WI38 (cell line): ENCODE measurements around the gene RBMS3.

ENCODE experiments used
- H3K4me3 ChIP-seq: 2 replicates; pipeline ENCODE4 v1.5.1; 2011; ENCODE audit warnings: low read depth, mild to moderate bottlenecking, control low read depth, low read length
- CTCF ChIP-seq: IDR thresholded peaks from 2 replicates; pipeline ENCODE4 v1.5.1; 2012; ENCODE audit warnings: low read depth, mild to moderate bottlenecking, control low read depth, low read length

RBMS3 gene

DNA sequence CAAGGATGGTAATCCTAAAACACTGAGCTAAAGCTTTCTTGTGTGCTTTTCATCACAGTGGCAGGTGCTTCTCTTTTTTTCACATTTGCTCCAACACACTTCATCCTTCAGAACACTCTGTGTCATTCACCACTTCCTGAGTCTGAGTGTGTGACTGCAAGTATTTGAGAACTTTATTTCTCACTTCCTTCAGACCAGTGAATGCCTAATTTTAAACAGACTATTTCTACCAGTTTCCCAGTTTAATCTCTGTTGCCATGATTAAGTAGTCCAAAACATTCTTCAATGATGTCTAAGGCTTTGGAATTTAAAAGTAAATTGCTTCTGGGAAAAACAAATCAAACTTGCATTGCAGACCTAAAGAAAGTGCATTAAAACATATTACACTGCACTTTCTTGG lies 541.2 kb downstream of the RBMS3 start:
- no peak for TF ChIP-seq CTCF

GRCh38 chr3:29823233-29823632 lies 542.4 kb downstream of the RBMS3 start:
- no peak overlapping the region for H3K4me3 ChIP-seq

More for the DNA sequence above, 541.2 kb downstream of the RBMS3 start:
- no peak overlapping the region for H3K4me3 ChIP-seq

GRCh38 chr3:29826712-29827111 lies 545.8 kb downstream of the RBMS3 start:
- no peak for TF ChIP-seq CTCF
- no peak overlapping the region for H3K4me3 ChIP-seq

More at GRCh38 chr3:29823233-29823632, 542.4 kb downstream of the RBMS3 start:
- no peak for TF ChIP-seq CTCF

- no peak for TF ChIP-seq CTCF
- H3K4me3 ChIP-seq: no peak overlapping the region
Measured at GRCh38 chr3:29827756-29828155, 546.9 kb downstream of the RBMS3 start.

- TF ChIP-seq CTCF: no peak
- H3K4me3 ChIP-seq: no peak overlapping the region
Measured at GRCh38 chr3:29829340-29829739, 548.5 kb downstream of the RBMS3 start.

DNA sequence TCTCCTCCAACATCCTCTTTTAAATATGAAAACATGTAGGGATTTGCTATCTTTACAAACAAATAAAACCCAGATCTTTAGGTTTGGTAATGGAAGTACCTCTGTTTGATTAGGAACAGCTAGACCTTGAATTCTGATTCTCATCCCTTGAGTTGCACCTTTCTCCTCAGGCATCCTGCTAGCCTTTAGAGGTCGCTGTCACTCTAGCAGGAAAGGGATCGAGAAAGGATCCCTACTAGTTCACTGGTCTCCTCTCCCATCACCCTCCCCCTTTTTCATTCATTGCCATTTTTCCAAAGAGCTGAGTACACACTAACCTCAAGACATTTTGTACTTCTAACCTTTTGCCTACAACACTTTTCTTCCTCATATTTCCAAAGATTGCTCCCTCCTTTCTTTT lies 569.8 kb downstream of the RBMS3 start:
- H3K4me3 ChIP-seq: no peak overlapping the region
- no peak for TF ChIP-seq CTCF

GRCh38 chr3:29852767-29853166 lies 571.9 kb downstream of the RBMS3 start:
- TF ChIP-seq CTCF: no peak

More at GRCh38 chr3:29852767-29853166, 571.9 kb downstream of the RBMS3 start:
- no peak overlapping the region for H3K4me3 ChIP-seq
